ENCODE results near the gene VASH2. TPM values are rescaled to one million over a fixed set of nuclear protein-coding genes. Genes with fewer than 3 reads are reported as not detected.
A peak's percentile ranks its signal among the peaks of the same experiment; 100 is the strongest.

VASH2 gene
- total RNA-seq, 1 experiment from 2014 or later, result 303 TPM

DNA sequence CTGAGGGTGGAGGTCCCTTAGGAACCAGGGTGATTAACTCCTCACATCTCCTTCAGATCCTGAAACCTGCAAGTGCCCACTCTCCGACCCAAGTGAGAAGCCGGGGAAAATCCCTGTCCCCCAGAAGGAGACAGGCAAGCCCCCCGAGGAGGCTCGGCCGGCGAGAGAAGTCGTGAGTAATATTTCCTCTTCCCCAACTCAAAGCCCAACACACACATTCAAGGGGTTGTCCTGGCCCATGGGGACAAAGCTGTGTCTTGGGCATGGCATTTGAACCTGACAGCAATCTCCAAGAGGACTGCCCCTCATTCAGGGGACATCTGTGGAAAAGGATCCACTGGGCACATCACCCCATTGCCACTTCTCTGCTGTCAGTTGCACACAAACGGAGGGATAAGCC is 23.6 kb downstream of the VASH2 start:
- ATAC-seq (no peak), DNase-seq (ENCODE audit: low spot score) (no peak)
- H3K4me3 Mint-ChIP-seq, result no peak overlapping the region
- peaks cover 97% of the 10 kb centered on the region for H3K36me3 Mint-ChIP-seq
- no peak for TF ChIP-seq TCF7 (CRISPR knock-in tag; IDR thresholded peaks at IDR 0.05; ENCODE audit: low read depth)
- no peaks in the 10 kb centered on the region for H3K27me3 Mint-ChIP-seq (ENCODE audit: low read depth)
- H3K4me1 Mint-ChIP-seq, result peaks cover 81% of the 10 kb centered on the region
- POLR2A ChIA-PET, result no interaction called here
- H3K27ac Mint-ChIP-seq, result peak overlapping the region; percentile 54; the same call in 1 of the 2 replicates
- CTCF ChIA-PET, result no interaction called here
- H3K9me3 Mint-ChIP-seq, result no peaks in the 10 kb centered on the region

DNA sequence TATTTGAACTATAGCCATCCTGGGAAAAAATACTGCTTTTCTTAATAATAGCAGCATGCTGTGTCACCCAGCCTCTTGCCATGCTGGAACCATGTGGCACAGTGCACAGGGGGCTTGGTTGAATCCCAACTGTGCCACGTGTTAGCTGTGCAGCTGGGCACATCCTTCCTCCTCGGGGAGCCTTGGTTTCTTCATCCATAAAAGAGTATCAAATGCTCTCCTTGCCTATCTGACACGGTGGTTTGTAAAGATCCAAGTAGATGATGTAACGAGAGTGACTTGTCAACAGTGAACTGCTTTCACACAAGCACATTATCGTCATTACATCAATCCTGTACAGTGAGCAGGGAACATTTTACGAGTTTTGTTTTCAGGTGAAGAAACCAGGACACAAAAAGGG is 24.4 kb downstream of the VASH2 start:
- ChIA-PET POLR2A (no interaction called here), CTCF (no interaction called here)
- DNase-seq (ENCODE audit: low spot score) (no peak), ATAC-seq (no peak)
- Mint-ChIP-seq H3K4me3 (no peak overlapping the region), H3K4me1 (peaks cover 83% of the 10 kb centered on the region), H3K36me3 (peaks cover 97% of the 10 kb centered on the region), H3K27ac (peak overlapping the region; percentile 57; the same call in 1 of the 2 replicates), H3K27me3 (ENCODE audit: low read depth) (no peaks in the 10 kb centered on the region), H3K9me3 (no peaks in the 10 kb centered on the region)
- peak; percentile 62; the same call in 1 of the 2 replicates for TF ChIP-seq ZMAT4 (CRISPR knock-in tag; IDR thresholded peaks at IDR 0.05)
- no peak for TF ChIP-seq E2F4 (CRISPR knock-in tag; IDR thresholded peaks at IDR 0.05; ENCODE audit: borderline replicate concordance, low read depth)
- TF ChIP-seq ATF3 (CRISPR knock-in tag; conservative IDR thresholded peaks at IDR 0.05), result no peak

DNA sequence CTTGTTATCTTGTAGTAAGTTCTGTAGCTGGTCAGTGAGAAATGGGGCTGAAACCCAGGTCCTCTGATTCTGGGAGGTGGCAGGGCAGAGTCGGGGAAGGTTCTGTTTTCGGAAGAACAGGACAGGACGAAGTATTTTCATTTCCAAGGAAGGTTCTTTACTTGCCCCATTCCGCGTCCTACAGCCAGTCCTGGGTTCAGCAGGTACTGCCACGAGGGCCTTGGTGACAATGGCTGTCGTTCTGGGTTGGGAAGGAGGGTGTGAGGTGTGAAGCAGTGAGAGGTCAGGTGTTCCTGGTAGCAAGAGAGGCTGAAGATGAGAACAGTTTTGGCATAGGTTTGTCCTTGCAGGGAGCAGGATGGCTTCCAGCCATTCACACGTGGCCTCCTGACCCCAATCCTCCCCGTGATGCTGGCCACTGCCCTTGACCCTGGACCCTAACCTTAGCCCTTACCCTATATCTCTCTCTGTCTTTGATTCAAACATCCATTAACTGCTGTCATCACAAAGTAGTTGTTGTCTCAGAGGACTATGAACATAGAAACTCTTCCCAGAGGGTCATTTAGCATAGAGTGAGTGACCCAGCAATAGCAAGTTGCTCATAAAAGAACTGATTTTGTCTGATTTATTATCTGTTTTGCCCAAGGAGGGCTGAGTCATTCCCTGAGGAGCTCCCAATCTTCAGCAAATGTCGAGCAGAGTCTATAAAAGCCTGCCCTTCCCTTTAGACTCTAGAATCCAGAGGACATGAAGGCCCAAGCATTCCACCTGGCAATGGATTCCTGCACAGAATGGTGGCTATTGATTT is 25.0 kb downstream of the VASH2 start:
- DNase-seq (ENCODE audit: low spot score) (no peak), ATAC-seq (no peak)
- Mint-ChIP-seq H3K27me3 (ENCODE audit: low read depth) (no peaks in the 10 kb centered on the region), H3K27ac (peak overlapping the region; percentile 88), H3K4me1 (peaks cover 83% of the 10 kb centered on the region), H3K36me3 (peaks cover 97% of the 10 kb centered on the region), H3K9me3 (no peaks in the 10 kb centered on the region), H3K4me3 (no peak overlapping the region)
- ChIA-PET CTCF (no interaction called here), POLR2A (interaction anchor here (0.5 kb wide), 1 partner anchor 94 kb away, joined by 4 read pairs; no protein-coding TSS in a partner anchor)
- TF ChIP-seq SP1 (CRISPR knock-in tag; conservative IDR thresholded peaks at IDR 0.05), result no peak
- no peak for TF ChIP-seq ZNF396 (CRISPR knock-in tag; IDR thresholded peaks at IDR 0.05; ENCODE audit: borderline replicate concordance)
- 0 out of 2 replicates have a peak, but pooled peaks have one; percentile 49 for TF ChIP-seq ZNF671 (CRISPR knock-in tag; IDR thresholded peaks at IDR 0.05)

DNA sequence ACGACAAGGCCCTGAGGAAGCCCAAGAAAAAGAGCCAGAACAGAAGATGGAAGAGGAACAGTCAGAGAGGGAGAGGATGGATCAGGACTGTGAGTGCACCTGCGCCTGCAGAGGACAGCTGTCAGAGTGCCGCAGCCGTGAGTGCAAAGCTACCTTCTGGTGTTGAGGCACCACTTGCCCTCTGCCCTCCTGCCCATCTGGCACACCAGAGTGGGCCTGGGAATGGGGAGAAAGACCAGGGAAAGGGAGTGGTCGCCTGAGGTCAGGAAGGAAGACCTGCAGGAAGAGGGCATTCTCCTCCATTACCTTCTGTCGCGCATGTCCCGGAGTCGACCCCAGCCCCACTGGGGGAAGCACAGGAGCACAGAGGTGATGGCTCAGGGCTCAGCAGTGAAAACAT is 26.2 kb downstream of the VASH2 start:
- Mint-ChIP-seq H3K9me3 (no peaks in the 10 kb centered on the region), H3K4me1 (peaks cover 87% of the 10 kb centered on the region), H3K27ac (peak overlapping the region; percentile 88), H3K27me3 (ENCODE audit: low read depth) (no peaks in the 10 kb centered on the region), H3K4me3 (no peak overlapping the region), H3K36me3 (peaks cover 97% of the 10 kb centered on the region)
- DNase-seq (ENCODE audit: low spot score) (no peak), ATAC-seq (no peak)
- ChIA-PET POLR2A (interaction anchor here (0.6 to 0.7 kb wide), 2 partner anchors 8 to 13 kb away, joined by 3 read pairs; no protein-coding TSS in a partner anchor), CTCF (interaction anchor here (1.7 to 2.0 kb wide), 2 partner anchors 9 to 18 kb away, joined by 6 to 11 read pairs; no protein-coding TSS in a partner anchor)
- TF ChIP-seq ZNF138 (CRISPR knock-in tag; conservative IDR thresholded peaks at IDR 0.05) (no peak), ZNF263 (CRISPR knock-in tag; IDR thresholded peaks at IDR 0.05; ENCODE audit: low read depth) (no peak), TP53 (CRISPR knock-in tag; IDR thresholded peaks at IDR 0.05) (no peak), EMX1 (CRISPR knock-in tag; IDR thresholded peaks at IDR 0.05) (no peak), ZMAT4 (CRISPR knock-in tag; IDR thresholded peaks at IDR 0.05) (no peak), USF1 (CRISPR knock-in tag; IDR thresholded peaks at IDR 0.05) (no peak), E2F1 (CRISPR knock-in tag; IDR thresholded peaks at IDR 0.05) (no peak), IRF1 (CRISPR knock-in tag; IDR thresholded peaks at IDR 0.05) (no peak), GTF2I (CRISPR knock-in tag; conservative IDR thresholded peaks at IDR 0.05) (no peak), ATF1 (CRISPR knock-in tag; IDR thresholded peaks at IDR 0.05) (no peak), MXD4 (CRISPR knock-in tag; IDR thresholded peaks at IDR 0.05; ENCODE audit: borderline replicate concordance) (no peak)
- TF ChIP-seq, protein P1, sequence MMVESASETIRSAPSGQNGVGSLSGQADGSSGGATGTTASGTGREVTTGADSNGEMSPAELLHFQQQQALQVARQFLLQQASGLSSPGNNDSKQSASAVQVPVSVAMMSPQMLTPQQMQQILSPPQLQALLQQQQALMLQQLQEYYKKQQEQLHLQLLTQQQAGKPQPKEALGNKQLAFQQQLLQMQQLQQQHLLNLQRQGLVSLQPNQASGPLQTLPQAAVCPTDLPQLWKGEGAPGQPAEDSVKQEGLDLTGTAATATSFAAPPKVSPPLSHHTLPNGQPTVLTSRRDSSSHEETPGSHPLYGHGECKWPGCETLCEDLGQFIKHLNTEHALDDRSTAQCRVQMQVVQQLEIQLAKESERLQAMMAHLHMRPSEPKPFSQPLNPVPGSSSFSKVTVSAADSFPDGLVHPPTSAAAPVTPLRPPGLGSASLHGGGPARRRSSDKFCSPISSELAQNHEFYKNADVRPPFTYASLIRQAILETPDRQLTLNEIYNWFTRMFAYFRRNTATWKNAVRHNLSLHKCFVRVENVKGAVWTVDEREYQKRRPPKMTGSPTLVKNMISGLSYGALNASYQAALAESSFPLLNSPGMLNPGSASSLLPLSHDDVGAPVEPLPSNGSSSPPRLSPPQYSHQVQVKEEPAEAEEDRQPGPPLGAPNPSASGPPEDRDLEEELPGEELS (CRISPR knock-in tag; IDR thresholded peaks at IDR 0.05), result no peak

All from WTC11 (cell line).